NCI-H82 treated with DMSO at 0.1 percent for 48 hours (cell line): Measurements from ENCODE around the gene ANKS4B.
"Not testable (repeated sequence)": the region's sequence is repeated elsewhere in the genome, so short reads cannot be mapped to it uniquely, and the experiment has no call there.

Experiments
- DNase-seq: peaks from one replicate; lab custom pipeline; 2025; ENCODE audit not compliant: unreplicated experiment; lab: John Stamatoyannopoulos, UW

Gene ANKS4B

DNA sequence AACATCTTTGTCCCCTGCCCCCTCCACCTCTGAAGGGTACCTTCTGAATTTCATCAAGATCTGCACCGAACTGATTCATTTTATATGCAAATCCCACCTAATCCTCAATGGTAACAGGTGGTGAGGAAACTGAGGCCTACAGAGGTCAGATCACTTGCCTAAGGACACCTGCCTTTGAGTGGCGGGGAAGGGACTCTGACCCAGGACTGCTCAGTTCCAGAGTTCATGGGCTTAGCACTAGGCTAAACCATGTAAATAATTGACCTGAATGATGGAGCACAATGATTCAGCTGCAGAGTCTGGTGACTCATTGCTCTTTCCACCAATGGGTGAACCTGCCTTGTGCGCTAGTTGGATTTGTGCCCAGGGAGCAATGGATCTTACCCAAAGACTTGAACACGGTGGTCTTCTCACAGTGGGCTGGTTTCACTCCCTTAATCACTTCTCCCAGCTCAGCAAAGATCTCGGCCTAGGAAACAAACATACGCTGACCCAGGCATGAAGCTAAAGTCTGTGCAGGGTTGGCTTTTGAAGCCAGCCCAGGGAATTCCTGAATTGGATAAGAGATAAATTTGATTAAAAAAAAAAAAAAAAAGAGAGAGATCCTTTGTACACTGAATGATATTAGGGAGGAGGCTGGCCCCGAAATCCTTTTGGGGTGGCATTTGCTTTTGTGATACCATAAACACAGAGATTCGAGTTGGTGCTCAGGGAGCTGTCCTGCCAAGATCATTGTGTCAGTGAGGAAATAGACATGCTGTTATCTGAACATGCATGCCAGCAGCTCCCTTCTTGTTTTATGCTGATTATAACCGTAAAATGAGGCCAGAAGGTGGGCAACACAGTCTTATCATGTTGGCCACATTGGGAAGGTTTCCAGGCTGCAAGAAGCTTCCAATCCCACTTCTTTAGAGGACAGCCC lies 27.6 kb downstream of the ANKS4B start:
- no peak for DNase-seq

DNA sequence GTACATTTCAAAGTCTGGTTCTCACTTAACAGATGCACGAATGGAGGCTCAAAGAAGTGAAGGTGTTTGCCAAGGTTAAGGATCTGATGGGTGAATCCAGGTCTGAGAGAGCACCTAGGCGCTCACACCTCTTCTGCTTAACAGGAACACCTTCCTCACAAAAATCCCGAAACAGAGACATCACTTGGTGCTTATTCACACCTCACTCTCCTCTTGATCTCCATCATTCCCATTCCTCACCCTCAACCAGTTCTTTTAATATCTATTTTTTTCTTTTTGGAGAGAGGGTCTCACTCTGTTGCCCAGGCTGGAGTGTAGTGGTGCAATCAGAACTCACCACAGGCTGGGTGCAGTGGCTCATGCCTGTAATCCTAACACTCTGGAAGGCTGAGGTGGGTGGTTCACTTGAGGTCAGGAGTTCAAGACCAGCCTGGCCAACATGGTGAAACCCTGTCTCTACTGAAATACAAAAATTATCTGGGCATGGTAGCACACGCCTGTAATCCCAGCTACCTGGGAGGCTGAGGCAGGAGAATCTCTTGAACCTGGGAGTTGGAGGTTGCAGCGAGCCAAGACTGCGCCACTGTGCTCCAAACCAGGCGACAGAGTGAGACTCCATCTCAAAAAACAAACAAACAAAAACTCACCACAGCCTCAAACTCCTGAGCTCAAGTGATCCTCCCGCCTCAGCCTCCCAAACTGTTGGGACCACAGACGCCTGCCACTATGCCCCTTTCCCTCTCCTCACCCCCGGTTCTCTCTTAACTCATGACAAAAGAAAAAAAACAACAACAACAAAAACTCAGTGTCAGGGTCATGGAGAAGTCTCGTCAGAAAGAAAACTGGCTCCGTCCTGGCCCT lies 29.5 kb downstream of the ANKS4B start:
- DNase-seq: no peak

DNA sequence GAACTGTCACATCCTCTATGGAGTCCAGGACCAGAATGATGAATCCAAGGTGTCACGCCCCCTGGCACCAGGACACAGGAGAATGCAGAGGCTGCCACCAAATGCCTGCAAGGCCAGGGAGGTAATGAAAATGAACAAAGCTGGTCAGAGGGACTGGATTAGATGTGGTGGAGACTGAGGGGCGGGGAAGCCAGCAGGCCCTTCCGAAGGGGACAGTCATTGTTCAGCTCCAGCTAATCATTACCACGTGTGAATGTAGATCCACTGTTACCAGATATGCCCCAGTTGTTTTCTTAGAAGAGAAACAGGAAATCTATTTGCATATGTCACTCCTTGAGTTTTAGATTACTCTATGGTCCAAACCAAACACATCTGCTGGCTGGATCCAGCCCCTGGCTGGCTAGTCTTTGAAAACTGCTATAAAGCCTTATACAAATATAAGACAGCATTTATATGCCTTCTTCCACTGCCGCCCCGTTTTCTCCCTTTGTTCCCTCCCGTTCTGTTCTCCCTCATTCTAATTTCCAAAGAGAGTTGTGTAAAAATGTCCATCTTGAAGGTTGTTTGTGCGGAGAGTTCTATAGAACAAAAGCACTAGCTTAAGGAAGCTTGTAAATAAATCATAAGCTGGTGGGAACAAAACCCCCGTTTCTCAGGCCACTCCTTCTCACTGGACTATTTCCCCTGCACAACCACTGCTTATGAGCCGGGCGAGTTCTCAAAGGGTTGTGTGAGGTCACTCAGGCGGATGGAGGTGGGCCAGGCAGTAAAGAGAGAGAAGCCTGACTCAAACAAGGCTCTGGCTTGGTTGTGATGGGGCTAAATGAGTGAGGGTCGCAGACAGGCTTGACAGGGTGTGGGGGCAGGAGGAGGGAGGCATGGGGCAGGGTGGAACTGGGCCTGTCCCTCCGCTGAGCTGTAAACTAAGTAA lies 30.4 kb downstream of the ANKS4B start:
- no peak for DNase-seq

DNA sequence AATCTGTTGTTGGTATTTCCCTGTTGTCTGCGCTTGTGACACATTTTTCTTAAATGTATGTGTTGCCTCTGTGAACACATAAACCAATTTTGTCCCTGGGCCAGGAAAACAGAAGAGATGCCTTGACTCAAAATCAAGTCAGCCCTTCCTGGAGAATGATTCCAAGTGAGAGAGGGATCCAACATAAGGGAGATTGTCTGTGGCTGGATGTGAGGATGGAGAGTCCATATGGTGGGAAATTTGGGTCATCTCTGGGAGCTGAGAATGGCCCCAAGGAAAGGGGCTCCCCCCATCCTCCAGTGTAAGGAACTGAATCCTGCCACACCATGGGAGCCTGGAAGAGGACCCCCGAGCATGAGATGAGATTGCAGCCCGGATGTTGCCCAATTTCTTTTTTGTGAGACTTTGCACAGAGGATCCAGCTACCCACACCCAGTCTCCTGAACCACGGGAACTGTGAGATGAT lies 31.1 kb downstream of the ANKS4B start:
- DNase-seq: no peak

DNA sequence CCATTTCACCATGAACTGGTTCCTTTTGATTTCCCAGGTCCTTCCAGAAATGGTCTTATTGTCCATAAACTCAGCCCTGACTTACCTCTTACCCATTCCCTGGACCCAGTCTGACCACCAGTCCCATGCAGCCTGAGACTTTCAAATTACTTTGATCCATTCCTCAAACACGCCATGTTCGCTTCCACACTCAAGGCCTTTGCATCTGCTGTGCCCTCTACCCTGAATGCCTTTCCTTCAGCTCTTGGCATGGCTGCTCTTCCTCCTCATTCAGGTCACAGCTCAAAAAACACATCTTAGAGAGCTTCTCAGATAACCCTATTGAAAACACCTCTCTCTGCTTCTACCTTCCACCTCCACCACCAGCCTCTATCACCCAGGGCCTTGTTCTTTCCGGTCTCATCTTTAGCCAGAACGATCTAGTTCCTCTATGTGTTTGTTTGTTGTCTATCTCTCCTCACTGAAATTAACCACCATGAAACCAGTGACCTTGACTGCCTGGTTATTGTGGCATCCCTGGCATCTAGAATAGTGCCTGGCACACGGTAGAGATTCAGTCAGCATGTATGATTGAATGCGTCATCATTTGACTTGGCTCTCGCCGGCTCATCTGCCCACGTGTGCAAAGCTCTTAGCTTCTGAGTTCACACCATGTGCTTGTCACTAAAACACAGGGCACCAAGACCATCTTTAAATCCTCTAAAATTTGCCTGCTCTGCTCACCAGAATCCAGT lies 31.8 kb downstream of the ANKS4B start:
- no peak for DNase-seq

DNA sequence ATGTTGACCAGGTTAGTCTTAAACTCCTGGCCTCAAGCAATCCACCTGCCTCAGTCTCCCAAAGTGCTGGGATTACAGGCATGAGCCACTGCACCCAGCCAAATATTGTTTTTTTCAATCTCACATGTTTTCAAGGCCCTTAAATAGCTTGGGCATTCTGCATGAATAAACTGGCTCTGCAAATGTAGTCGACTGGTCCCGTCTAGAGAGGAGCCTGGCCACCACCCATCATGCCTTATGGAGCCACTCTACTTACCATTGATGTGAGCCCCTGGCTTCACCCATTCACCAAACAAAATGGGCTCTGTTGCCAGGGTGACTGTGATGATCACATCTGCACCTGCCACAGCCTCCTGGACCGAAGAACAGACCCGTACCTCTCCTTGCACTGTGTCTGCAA lies 33.8 kb downstream of the ANKS4B start:
- DNase-seq: no peak

DNA sequence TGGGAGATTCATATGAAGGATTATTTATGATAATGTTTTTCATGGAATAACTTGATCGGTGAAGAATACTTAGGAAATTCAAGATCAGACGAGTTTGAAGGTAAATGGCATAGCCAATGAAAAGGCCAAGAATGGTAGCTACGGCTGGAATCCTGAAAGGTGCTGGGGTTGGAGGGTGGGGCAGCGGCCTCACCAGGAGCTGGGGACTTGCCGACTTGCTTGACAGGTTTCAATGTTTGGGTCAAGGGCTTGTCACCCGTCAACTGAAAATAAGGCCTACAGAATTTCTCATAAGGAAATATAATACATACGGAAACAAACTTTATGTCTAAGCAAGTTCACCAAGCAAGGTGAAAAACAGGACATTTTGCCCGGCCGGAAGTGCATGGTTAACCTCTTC lies 34.7 kb downstream of the ANKS4B start:
- DNase-seq: no peak

DNA sequence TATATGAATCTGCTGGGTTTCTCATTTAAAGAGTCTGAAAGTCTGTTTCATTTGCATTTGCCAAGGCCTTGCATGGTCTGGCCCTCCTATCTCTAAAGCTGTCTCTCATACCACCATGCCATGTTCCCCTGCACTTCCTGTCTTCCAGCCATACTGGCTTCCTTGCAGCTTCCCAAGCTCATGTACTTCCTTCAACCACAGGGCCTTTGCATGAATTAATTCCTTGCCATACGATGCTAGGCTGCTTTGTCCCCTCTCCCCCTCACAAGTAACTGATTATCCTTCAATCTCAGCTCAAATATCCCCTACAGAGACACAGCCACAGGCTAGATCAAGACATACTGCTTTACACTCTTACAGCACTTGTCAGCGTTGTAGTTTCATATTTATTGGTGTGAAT lies 38.8 kb downstream of the ANKS4B start:
- no peak for DNase-seq

DNA sequence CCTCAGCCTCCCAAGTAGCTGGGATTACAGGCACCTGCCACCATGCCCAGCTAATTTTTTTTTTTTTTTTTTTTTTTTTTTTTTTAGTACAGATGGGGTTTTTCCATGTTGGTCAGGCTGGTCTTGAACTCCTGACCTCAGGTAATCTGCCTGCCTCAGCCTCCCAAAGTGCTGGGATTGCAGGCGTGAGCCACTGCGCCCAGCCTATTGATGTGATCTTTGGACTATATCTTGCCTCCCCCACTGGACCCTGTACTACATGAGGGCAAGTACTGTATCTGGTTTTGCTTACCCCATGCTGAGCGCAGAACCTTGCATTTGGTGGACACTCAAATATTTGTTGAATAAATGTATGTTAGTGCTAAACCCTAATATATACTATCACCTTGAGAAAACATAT lies 39.3 kb downstream of the ANKS4B start:
- not testable (repeated sequence) for DNase-seq

DNA sequence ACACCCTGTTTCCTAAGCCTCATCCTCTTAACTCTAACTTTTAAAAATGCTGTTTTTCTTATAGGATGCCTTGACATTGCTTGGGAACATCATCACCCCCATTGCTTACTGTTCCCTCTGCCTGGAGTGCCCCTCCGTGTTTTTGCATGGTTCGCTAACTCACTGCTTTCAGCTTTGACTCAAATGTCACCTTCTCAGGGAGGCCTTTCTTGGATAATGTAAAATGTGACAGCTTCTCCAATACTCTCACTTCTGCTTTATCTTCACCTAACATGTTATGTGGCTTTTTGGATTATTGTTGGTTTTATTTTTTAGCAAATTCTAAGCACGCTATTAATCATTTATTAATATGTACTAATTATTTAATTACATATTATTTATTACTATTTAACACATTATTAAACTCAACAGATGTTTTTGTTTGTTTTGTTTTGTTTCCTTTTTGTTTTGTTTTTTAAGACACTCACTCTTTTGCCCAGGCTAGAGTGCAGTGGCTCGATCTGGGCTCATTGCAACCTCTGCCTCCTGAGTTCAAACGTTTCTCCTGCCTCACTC lies 40.8 kb downstream of the ANKS4B start:
- no peak for DNase-seq

DNA sequence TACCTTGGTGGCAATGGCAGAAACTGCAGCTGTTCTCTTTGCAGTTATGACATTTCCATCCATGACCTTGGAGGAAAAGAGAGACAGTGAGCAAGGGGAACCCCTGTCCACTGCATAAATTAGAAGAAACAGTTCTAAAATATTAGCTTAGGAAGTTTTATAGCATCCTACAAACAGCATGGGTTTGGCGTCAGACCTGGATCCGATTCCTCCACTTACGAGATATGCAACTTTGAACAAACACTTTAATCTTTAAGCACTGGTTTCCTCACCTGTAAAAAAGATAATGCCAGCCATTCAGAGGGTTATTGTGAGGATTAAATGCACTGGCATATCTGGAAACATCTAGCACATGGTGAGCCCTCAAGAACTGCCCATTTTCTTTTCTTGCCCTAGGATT lies 42.0 kb downstream of the ANKS4B start:
- DNase-seq: no peak

DNA sequence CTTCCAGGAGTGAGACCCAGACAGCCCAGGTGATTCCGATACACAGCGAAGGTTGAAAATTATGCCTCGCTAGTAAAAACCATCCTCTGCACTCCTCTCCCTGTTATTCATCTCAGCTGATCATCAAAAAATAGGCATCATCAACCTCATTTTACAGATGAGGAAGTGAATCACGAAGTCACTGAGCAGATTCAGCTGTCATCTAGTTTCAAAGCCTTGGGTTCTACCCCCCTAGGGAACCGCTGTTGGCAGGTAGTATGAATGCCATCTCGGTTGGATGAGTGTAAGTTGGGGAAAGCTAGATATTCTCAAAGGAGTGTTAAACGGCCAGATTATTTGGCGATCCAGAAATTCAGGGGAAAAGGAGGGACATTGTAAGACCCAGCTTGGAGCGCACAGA lies 42.6 kb downstream of the ANKS4B start:
- DNase-seq: no peak

DNA sequence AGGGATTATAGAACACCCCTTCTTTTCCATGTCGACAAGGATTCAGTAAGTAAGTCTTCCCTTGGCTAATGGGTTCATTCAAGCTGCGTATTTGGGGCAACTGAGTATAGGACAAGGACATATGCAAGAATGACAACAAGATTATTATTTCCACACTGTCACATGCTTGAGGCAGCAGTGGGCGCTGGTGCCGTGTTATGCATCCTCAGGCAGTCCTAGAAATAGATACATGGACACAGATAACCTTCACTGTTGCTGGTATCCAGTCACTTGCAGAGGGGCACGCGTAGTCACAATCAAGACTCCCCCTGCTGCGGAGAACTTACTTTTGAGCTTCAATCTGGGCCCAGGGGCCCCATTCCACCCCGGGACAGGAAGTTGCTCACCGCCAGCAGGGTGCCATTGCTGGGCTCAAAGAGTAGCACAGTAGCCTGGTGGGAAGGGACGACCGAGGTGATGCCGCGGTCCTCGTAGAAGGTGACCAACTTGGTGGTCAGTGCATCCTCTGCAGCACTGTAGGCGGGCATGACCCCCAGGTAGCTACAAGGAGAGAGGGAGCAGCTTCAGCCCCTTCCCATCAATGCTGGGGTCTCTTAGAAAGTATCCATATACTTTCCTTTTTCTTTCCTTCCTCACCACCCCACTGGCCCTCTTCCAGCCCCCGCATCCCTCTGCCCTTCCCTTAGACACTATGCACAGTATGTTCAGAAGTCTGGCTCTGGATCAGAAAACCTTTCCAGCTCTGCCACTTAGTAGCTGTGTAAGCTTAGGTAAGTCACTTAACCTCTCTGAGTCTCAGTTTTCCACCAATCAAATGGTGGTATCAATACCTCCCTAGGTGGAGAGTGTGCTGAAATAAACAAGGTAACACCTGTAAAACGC lies 43.8 kb downstream of the ANKS4B start:
- DNase-seq: no peak

DNA sequence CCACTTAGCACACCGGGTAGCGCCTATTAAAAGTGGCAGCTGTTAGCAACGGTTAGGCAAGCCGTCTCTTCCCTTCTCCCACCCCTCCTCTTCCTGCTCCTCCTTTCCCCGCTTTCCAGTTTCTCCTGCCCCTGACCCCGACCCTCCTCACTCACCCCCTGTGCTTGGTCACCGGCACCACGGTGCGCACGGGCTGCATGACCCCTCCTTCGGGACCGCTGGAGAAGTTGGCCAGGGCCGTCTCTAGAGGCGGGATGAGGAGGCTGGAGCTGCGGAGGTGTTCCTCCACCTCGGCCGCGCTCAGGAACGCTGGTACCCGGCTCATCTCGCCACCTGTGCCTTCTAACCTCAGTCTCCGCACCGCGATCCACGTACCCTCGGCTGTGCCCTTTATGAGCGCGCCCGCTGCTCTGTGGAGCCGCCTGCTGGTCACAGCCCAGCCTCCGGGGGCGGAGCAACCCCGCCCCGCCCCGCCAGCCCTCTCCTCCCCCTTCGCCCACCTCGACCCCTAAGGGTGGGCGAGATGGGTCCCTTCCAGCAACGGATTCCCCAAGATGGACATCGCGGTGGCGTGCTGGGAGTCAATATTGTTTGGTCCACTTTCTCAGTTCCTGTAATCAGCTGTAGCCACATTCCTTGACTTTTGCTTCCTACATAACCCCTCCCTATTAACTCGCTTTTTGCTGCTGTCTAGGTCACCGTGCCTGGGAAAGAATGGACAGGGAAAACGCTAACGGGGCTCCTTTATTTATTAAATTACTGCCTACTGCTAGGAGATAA lies 44.6 kb downstream of the ANKS4B start, which contains the start of gene CRYM:
Gene CRYM, minus strand, starts transcription at position 364 of the 780 bp plus-strand sequence. Its CDS starts 39 bp downstream, at position 325.
- DNase-seq: no peak

DNA sequence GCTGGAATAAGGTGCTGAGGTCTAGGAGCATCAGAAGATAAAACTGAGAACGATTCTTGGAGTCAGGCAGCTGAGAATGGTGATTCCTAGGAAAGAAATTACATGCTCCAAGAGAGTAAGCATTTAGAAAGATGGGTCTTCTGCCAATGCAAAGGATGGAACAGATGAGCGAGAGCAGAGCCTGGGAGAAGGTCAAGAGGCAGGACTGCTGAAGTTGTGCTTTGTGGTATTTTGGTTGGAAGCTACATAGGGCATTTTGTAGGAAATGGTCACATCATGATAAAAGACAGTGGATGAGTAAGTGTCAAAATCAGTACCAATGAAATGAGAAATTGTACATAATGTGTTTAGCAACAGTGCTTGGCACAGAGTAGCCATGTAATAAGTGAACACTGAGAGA lies 46.0 kb downstream of the ANKS4B start:
- DNase-seq: no peak

DNA sequence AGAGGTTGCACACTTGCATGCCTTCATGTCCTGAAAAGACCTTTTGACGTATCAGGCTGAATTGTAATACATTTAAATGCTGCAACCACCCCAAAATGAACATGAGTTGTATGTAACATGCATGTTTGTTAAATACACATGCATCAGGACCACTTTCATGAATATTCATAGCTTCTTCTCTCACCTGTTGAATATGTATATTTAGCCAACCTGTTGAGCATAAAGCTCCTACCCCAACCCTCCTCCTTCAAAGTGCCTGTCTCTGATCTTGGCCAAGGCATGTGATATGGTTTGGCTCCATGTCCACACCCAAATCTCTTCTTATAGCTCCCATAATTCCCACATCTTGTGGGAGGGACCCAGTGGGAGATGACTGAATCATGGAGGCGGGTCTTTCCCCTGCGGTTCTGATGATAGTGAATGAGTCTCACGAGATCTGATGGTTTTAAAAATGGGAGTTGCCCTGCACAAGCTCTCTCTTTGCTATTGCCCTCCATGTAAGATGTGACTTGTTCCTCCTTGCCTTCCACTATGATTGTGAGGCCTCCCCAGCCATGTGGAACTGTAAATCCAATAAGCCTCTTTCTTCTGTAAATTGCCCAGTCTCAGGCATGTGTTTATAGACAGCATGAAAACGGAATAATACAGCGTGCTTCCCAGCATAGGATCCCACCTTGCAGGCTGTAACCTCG lies 48.3 kb downstream of the ANKS4B start:
- DNase-seq: no peak

DNA sequence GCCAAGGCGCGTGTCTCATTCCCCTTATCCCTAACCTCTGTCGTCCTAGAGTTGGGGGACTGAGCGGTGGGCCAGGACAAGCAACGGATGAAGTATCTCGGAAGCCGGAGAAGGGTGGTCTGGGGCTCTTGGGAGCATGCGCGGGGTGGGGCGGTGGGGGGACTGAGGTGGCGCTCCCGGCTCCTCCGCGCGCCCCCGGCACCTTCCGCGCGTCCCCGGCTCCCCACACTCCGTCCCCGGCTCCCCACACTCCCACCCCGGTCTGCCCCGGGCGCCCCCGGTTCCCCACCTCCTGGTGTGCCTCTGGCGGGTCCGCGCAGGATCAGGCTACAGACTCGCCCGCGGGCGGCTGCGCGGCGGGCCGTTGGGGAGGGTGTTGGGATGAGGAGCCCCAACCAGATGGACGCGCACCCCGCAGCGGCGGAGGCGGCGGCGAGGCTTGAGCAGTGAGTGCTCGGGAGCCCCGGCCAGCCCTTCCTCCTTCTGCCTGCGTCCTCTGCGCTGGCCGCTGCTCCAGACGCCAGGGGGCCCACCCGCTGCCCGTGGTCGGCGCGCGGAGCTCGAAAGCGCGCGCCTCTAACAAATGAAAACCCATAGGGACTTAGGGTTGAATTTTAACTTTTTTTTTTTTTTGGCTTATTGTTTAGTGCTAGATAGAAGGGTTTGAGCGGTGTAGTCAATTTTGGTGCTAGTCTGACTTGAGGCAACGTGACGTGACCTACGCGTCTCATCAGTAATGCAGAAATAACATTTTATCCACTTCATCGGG lies 50.2 kb downstream of the ANKS4B start:
- DNase-seq: no peak
